CD4-positive, alpha-beta T cell treated with Interleukin-15 for 1 hour (primary cell): ENCODE results near the gene DIP2C.
"Not testable (repeated sequence)": the region's sequence is repeated elsewhere in the genome, so short reads cannot be mapped to it uniquely, and the experiment has no call there.

Experiments
- DNase-seq: peaks from one replicate; pipeline ENCODE4 v3.0.0-alpha.2; 2020

The DIP2C gene

DNA sequence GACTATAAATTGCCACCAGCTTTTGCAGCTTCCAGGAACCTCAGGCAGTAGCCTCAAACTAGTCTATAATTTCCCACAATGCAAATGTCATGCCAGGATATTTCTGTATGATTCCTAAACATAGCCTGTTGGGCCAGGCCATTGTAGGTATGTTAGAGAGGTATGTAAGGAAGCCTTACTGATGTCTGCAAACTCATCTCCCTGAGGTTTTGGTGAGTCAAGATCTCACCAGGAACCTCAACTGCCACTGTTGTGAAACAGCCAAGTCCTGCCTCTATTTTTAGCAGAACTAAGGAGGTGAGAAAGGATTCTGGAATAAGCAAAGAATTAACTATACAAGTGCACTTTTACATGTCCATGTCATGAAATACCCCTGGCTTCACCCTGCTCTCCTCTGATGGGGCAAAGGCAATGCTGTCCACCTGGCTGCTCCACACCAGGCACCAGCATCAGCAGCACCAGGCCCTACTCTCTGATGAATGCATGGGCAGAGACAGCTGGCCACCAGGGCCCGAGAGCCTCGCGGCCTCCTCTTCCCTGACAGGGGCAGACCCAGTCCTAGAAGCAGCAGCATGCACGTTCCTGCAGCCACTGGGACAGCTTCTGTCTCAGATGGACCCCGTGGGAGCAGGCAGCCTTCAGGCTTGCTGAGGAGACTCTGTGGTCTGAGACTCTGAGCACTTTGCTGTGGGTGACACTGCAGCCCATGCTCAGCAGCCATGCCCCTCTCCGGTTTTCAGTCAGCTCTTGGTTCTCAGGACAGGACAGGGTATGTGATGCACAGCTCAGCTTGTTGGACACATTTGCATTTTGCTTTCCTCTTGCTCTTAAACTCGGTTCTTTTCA, 407.0 kb downstream of the DIP2C start:
- no peak for DNase-seq

DNA sequence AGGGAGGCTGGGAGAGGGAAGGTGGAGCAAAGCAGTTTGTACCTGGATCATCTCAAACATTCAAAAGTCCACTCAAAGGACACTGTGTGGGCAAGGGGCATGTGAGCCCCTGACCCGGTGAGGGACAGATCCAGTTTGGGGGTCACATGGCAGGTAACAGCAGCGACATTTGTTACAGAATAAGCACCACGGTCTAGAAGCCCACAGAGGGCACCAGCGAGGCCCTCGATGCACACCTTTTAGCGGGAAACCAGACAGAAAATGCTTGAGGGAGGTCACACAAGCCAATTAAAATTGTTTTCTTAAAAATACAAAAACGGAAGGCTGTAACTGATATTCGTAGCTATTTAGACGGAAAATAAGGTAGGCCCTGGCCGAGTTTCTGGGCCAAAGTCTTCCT, 409.8 kb downstream of the DIP2C start:
- DNase-seq = no peak

DNA sequence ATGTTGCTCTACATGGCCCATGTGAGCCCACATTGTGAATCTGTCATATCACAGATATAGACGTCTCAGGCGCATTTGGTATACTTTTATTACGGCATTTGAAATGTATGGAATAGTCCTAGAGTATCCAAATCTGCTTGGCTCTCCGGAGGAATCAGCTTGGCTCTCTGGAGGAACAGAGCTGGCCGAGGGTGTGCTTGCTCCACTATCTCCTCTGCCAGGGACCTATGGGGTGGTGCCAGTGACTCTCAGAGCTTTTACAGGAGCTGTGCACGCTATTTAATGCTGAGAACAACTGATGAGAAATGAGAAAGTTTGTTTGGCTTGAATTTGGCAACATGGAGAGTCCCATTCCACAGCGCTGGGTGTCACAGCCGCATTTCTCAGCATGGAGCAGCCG, 410.2 kb downstream of the DIP2C start:
- no peak for DNase-seq

- DNase-seq = no peak
Observed at GRCh38 chr10:278707-279106, 410.8 kb downstream of the DIP2C start.

DNA sequence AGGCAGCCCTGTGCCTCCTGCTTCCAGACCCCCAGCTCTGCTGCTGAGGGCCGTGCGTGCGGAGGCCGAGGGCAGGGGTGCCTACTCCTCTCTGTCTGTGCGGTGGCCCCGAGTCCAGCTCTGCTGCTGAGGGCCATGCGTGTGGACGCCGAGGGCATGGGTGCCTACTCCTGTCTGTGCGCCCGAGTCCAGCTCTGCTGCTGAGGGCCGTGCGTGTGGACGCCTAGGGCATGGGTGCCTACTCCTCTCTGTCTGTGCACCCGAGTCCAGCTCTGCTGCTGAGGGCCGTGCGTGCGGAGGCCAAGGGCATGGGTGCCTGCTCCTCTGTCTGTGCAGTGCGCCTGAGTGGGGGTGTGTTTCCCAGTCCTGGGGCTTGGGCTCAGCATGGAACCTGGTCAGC, 411.5 kb downstream of the DIP2C start:
- no peak for DNase-seq

DNA sequence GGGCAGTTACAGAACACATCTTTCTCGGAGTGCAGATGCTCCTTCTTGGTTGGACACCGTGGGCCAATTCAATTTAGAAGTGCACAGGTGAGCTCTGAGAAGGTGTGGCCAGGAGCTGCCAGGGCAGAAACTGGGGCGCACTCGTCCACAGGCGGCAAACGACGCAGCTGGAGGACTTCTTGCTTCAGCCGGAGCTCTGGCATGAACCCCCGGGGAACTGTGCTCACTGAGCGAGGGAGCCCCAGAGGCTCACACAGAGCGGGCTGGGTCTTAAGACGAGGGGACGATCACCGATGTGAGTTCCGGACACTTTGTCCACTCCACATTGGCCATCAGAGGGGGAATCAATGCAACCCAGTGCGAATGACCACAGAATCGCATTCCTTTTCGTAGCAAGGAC, 413.8 kb downstream of the DIP2C start:
- no peak for DNase-seq

DNA sequence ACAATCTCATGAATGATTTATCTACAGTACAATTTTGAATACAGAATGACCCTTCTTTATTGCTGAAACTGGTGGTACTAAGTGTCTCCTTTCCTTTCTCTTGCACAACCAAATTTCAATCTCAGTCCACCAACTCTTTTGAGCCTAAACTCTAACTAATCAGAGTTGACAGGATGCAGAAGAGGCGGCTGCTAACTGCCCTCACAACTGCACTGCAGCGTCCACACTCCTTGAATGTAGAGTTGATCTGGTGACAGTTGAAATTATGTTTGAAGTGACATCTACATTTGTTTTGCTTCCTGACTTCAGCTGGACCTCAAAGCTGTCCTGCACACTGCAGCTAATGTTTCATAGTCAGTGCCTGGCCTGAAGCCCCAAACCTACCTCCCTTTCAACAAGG, 414.6 kb downstream of the DIP2C start:
- no peak for DNase-seq

- DNase-seq = no peak
Observed at GRCh38 chr10:273088-273487, 416.4 kb downstream of the DIP2C start.

DNA sequence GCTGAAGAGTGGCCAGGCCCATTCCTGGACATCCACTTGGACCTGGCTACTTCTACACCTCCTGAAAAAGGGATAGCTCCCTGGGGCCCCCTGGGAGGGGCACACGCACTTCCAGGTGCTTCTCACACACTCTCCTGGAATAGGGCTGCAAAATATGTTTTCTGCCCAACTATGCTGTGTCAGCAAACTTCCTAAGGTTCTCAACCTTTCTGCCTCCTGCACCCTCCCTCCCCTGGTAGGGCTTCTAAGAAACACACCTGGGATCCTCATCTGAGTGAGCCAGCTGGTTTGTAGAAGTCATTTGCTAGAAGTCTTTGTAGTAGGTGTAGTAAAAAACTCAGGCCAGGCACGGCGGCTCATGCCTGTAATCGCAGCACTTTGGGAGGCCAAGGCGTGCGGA, 417.7 kb downstream of the DIP2C start:
- no peak for DNase-seq

- no peak for DNase-seq
Observed at GRCh38 chr10:271201-271600, 418.3 kb downstream of the DIP2C start.

- no peak for DNase-seq
Observed at GRCh38 chr10:269440-270074, 419.9 kb downstream of the DIP2C start.

DNA sequence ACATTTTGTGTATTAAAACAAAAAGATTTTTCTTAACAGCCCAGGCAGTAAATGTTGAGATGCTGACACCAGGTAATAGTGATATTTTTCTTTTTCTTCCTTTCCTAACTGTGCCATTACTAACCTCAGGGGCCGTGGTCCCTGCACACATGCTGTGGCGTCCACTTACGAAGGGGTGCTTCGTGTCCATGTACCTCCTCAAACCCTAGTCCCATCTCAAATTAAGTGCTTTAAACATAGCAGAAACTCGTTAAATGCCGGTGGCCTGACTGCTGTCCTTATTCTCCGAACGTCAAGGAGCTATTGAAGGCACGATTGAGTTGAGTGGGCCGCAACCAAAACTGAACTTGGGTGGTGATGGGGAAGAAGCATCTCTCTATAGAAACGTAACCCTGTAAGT, 421.8 kb downstream of the DIP2C start:
- no peak for DNase-seq

- no peak for DNase-seq
Observed at GRCh38 chr10:266974-267425, 422.5 kb downstream of the DIP2C start.

- not testable (repeated sequence) for DNase-seq
Observed at GRCh38 chr10:265816-266588, 423.5 kb downstream of the DIP2C start.

DNA sequence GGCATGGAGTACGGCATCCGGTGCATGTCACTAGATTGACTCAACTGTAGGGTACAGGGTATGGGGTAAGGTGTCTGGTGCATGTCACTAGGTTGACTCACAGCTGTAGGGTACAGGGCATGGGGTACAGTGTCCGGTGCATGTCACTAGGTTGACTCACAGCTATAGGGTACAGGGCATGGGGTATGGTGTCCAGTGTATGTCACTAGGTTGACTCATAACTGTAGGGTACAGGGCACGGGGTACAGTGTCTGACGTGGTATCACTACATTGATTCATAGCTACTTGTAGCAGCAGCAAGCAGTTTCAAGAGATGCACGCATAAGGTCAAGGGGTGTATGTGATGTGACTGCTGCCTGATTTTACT, 424.4 kb downstream of the DIP2C start:
- not testable (repeated sequence) for DNase-seq

DNA sequence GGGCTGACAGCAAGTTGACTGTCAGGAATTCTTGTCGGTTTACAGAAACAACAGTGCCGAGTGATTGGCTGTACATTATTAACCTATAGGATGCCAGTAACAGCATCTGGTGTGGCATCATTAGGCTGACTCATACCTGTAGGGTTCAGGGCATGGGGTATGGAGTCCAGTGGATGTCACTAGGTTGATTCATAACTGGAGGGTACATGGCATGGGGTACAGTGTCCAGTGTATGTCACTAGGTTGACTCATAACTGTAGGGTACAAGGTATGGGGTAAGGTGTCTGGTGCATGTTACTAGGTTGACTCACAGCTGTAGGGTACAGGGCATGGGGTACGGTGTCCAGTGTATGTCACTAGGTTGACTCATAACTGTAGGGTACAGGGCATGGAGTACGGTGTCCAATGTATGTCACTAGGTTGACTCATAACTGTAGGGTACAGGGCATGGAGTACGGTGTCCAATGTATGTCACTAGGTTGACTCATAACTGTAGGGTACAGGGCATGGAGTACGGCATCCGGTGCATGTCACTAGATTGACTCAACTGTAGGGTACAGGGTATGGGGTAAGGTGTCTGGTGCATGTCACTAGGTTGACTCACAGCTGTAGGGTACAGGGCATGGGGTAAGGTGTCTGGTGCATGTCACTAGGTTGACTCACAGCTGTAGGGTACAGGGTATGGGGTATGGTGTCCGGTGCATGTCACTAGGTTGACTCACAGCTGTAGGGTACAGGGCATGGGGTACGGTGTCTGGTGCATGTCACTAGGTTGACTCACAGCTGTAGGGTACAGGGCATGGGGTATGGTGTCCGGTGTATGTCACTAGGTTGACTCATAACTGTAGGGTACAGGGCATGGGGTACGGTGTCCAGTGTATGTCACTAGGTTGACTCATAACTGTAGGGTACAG, 425.1 kb downstream of the DIP2C start:
- DNase-seq = not testable (repeated sequence)

DNA sequence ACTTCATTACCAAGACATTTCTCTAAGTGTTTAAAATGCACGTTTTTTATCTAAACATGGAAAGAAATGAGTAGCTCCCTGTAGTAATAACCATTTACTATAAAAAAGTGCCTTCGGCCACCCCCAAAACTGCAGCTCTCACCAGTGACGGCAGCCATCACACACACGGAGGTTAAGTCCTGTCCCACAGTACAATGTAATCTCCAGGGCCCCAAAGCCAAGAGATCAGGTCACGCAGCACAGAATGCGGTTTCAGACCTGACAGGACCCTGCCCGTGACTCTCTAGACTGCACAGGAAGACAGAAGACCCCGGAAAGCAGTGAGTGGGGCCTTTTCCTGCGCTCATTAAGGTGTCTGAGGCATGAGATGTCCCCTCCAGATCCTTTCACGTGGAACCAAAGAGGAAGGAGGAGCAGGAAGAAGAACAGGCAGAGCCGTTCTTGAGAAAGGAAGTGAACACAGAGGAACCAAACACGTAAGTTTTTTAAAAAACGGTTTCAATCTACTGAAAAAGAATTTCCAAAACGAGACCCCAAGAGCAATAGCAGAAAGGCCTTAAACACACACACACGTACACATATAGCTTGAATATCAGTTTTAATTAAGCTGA, 428.5 kb downstream of the DIP2C start:
- DNase-seq = no peak

DNA sequence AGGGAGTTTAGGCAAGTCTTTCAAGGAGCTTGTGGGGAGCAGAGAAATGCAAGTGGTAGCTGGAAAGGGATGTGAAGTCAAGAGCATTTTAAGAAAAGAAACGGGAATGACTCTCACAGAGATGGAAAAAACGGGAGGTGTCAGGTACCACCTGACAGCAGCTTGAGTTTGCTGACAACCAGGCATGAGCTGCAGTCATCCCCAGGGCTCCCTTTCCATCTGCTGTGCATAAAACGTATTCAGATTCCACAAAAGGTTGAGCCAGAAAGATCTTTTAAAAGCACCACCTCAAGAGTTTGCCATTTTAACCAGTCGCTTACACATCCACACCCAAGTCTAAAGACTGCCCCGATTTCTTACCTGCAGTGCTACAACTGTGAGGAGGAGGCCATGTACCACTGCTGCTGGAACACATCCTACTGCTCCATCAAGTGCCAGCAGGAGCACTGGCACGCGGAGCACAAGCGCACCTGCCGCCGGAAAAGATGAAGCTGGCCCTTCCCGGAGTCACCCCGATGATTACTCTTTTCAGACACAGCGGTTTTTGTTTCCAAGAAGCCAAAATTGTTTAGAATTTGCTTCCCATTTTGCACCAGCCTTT, 437.4 kb downstream of the DIP2C start:
- no peak for DNase-seq

GRCh38 chr10:248307-248706, 441.2 kb downstream of the DIP2C start:
- DNase-seq = no peak

- no peak for DNase-seq
Observed at GRCh38 chr10:247480-247879, 442.0 kb downstream of the DIP2C start.

DNA sequence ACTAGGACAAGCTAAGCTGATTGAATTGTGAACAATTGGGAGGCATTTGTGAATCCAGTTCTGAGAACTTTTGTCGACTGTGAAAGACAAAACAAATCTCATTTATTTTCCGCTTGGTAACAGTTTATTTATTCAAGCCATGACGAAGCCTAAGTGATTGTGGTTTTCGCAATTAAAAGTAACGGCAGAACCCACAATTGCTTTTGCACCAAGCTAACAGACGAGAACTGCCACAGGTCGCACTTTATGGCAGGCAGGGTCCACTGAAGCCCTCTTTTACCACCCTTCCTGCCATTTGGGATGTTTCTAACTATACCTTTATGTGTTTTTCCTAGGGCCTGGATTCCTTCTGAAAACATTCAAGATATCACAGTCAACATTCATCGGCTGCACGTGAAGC, 443.0 kb downstream of the DIP2C start:
- DNase-seq = no peak

DNA sequence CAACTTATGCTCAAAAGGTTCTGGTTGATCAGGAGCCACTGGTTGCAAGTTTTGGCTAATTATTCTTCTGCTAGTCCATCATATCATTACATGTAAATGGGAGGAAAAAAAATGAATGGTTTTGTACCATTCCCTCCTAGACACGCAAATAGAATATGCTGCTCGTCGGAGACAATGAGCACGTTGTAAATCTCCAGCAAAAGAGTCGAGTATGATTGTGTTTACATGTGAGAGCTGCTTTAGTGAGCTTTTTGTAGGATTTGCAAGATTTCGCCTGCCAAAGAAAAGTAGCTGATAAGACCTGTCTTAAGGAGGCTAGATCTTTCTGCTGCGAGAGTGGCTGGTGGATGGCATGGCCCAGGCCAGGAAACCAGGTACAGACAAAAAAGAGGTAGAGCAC, 445.2 kb downstream of the DIP2C start:
- DNase-seq = no peak
